Measurements from ENCODE around the gene CEP68. TPM values are rescaled to one million over a fixed set of nuclear protein-coding genes. Genes with fewer than 3 reads are reported as not detected.

Gene CEP68
- polyA plus RNA-seq, 1 donor from 2014 or later = 34.7 TPM

- peaks cover 12% of the 10 kb centered on the region for H3K36me3 ChIP-seq (ENCODE audit: insufficient read depth, low read length)
- no peak overlapping the region for H3K4me3 ChIP-seq (ENCODE audit: low read length)
- H2AFZ ChIP-seq (ENCODE audit: low read depth, low read length) = no peak overlapping the region
- no peaks in the 10 kb centered on the region for H3K9me3 ChIP-seq (ENCODE audit: low read length)
- H3K9ac ChIP-seq (ENCODE audit: low read length) = no peak overlapping the region
- no peak overlapping the region for H3K27ac ChIP-seq (ENCODE audit: low read length)
- no peak overlapping the region for H3K4me2 ChIP-seq (ENCODE audit: low read length)
- H3K27me3 ChIP-seq (ENCODE audit: insufficient read depth, low read depth, low read length) = no peaks in the 10 kb centered on the region
- TF ChIP-seq RAD21 (conservative IDR thresholded peaks at IDR 0.05) = no peak
- TF ChIP-seq SMC3 (conservative IDR thresholded peaks at IDR 0.05; ENCODE audit: poor library complexity) = no peak
- no peak for TF ChIP-seq POLR2AphosphoS5 (IDR thresholded peaks at IDR 0.05)
- TF ChIP-seq REST (IDR thresholded peaks at IDR 0.05; ENCODE audit: borderline replicate concordance) = no peak
- TF ChIP-seq EP300 (conservative IDR thresholded peaks at IDR 0.05; ENCODE audit: poor library complexity, severe bottlenecking) = no peak
- TF ChIP-seq EZH2 (IDR thresholded peaks at IDR 0.05; ENCODE audit: borderline replicate concordance, insufficient read depth, low read length, poor library complexity, severe bottlenecking) = no peak
- no peak for TF ChIP-seq CTCF (IDR thresholded peaks at IDR 0.05; ENCODE audit: poor library complexity, severe bottlenecking)
- no peak for TF ChIP-seq MXI1 (conservative IDR thresholded peaks at IDR 0.05; ENCODE audit: poor library complexity, severe bottlenecking)
- no peak for TF ChIP-seq TAF1 (IDR thresholded peaks at IDR 0.05; ENCODE audit: low read depth)
- no peaks in the 10 kb centered on the region for H3K9me2 ChIP-seq (ENCODE audit: insufficient read depth, low read length)
- no peaks in the 10 kb centered on the region for H4K20me1 ChIP-seq (ENCODE audit: insufficient read depth)
- H3K79me2 ChIP-seq (replicated peaks; ENCODE audit: insufficient read depth, low read length) = peaks cover 7% of the 10 kb centered on the region
- H3F3A ChIP-seq (ENCODE audit: insufficient read depth, low read length, poor library complexity, severe bottlenecking) = no peaks in the 10 kb centered on the region
Observed at GRCh38 chr2:65093211-65093610, 37.0 kb downstream of the CEP68 start.

- H4K20me1 ChIP-seq (ENCODE audit: insufficient read depth) = no peaks in the 10 kb centered on the region
- H3F3A ChIP-seq (ENCODE audit: insufficient read depth, low read length, poor library complexity, severe bottlenecking) = no peaks in the 10 kb centered on the region
- no peaks in the 10 kb centered on the region for H3K9me2 ChIP-seq (ENCODE audit: insufficient read depth, low read length)
- no peaks in the 10 kb centered on the region for H3K9me3 ChIP-seq (ENCODE audit: low read length)
- H3K9ac ChIP-seq (ENCODE audit: low read length) = no peak overlapping the region
- H3K79me2 ChIP-seq (replicated peaks; ENCODE audit: insufficient read depth, low read length) = peaks cover 13% of the 10 kb centered on the region
- TF ChIP-seq REST (IDR thresholded peaks at IDR 0.05; ENCODE audit: borderline replicate concordance) (no peak), EZH2 (IDR thresholded peaks at IDR 0.05; ENCODE audit: borderline replicate concordance, insufficient read depth, low read length, poor library complexity, severe bottlenecking) (no peak), TAF1 (IDR thresholded peaks at IDR 0.05; ENCODE audit: low read depth) (no peak), CTCF (IDR thresholded peaks at IDR 0.05; ENCODE audit: poor library complexity, severe bottlenecking) (no peak), MXI1 (conservative IDR thresholded peaks at IDR 0.05; ENCODE audit: poor library complexity, severe bottlenecking) (no peak), POLR2AphosphoS5 (IDR thresholded peaks at IDR 0.05) (no peak), SMC3 (conservative IDR thresholded peaks at IDR 0.05; ENCODE audit: poor library complexity) (no peak), RAD21 (conservative IDR thresholded peaks at IDR 0.05) (no peak), EP300 (conservative IDR thresholded peaks at IDR 0.05; ENCODE audit: poor library complexity, severe bottlenecking) (no peak)
- no peak overlapping the region for H3K4me3 ChIP-seq (ENCODE audit: low read length)
- peaks cover 3% of the 10 kb centered on the region for H3K36me3 ChIP-seq (ENCODE audit: insufficient read depth, low read length)
- no peak overlapping the region for H2AFZ ChIP-seq (ENCODE audit: low read depth, low read length)
- H3K4me2 ChIP-seq (ENCODE audit: low read length) = no peak overlapping the region
- no peaks in the 10 kb centered on the region for H3K27me3 ChIP-seq (ENCODE audit: insufficient read depth, low read depth, low read length)
- no peak overlapping the region for H3K27ac ChIP-seq (ENCODE audit: low read length)
Observed at GRCh38 chr2:65096948-65097347, 40.7 kb downstream of the CEP68 start.

Measured in neural cell (in vitro differentiated cells).